Body of pancreas (tissue), 4 donors: ENCODE results near the gene RNPEP.

Experiments used
- CTCF ChIP-seq, 7 experiments: fragments of 450-650 bp in 4 of 7; fragments of 200-600 bp in 3 of 7; sonication (generic) in 3 of 7; IDR thresholded peaks; one replicate each; pipeline ENCODE4 v1.5.1; 2016 to 2019; ENCODE audit warnings: antibody characterized with exemption in 7 of 7
- POLR2A ChIP-seq, 3 donors: fragments of 450-650 bp; IDR thresholded peaks; one replicate each; pipeline ENCODE4 v1.6.1; 2016; ENCODE audit warnings: antibody characterized with exemption in 3 of 3, mild to moderate bottlenecking in 2 of 3

- no peak for TF ChIP-seq POLR2A (IDR thresholded peaks at IDR 0.05)
- no peak for TF ChIP-seq CTCF (IDR thresholded peaks at IDR 0.05)
Observed at GRCh38 chr1:201966171-201966570, 16.3 kb upstream of the RNPEP start.
